Muscle of leg (tissue), 11 donors: ENCODE measurements around the gene INTS1. TPM values are rescaled to one million over a fixed set of nuclear protein-coding genes. Genes with fewer than 3 reads are reported as not detected.

Source experiments
- DNase-seq: peaks from one replicate; pipeline ENCODE4 v3.0.0; 2013
- H3K27ac ChIP-seq: one replicate; pipeline ENCODE4 v1.5.1; 2013; ENCODE audit warnings: mild to moderate bottlenecking, low read length, control low read depth
- H3K27me3 ChIP-seq: one replicate; pipeline ENCODE4 v1.6.1; 2013; ENCODE audit warnings: low read length; ENCODE audit not compliant: control insufficient read depth, insufficient read depth
- H3K36me3 ChIP-seq: one replicate; pipeline ENCODE4 v1.6.1; 2013; ENCODE audit warnings: low read length; ENCODE audit not compliant: control insufficient read depth, insufficient read depth
- H3K4me1 ChIP-seq: one replicate; pipeline ENCODE4 v1.6.1; 2013; ENCODE audit warnings: low read length; ENCODE audit not compliant: control insufficient read depth, insufficient read depth
- H3K4me3 ChIP-seq: one replicate; pipeline ENCODE4 v1.5.1; 2013; ENCODE audit warnings: low read length, control low read depth
- H3K9me3 ChIP-seq: replicated peaks from 2 replicates; pipeline ENCODE4 v1.6.1; 2013; ENCODE audit warnings: low read depth, low read length; ENCODE audit not compliant: control insufficient read depth
- WGBS: methylation state at CpG from one replicate; pipeline ENCODE4 v1.1.5; 2013; ENCODE audit warnings: missing lambda C conversion rate; ENCODE audit not compliant: insufficient coverage; 5-methylcytosine and 5-hydroxymethylcytosine counted together
- polyA plus RNA-seq, 8 donors: library from polyadenylated mRNA; unstranded; fragments of 120-200 nt; gene quantifications; one replicate each; pipeline versions ENCODE4 v1.2.1 to v1.2.3, GENCODE V29; 2013; ENCODE audit warnings: inconsistent platforms in 1 of 8, low replicate concordance in 1 of 8; ENCODE audit not compliant: insufficient read length in 8 of 8, insufficient read depth in 1 of 8
- total RNA-seq: library from RNA; stranded (reverse); fragments of 120-200 nt; gene quantifications from one replicate; pipeline ENCODE4 v1.2.4, GENCODE V29; 2013

Gene INTS1
- total and polyA plus RNA-seq, 9 donors = 16.7 to 63.4 (median 49.9) TPM

DNA sequence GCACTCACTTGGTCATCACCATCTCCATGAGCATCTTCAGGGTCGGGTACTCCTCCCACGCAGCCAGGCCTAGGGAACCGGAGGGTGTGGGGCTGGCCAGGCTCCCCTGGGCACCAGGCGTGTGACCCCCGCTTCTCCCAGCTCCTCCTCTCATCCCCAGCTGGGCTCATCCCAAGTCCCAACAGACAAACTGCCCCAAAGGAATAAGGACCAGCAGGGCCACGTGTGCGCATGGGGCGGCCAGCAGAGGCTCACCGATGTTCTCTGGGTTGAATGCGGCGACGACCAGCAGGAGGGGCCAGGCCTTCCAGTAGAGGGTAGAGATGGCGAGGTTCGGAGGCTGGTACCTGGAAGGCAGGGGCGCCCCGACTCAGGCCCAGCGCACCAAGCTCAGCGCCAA is 14.9 kb downstream of the INTS1 start:
- no peaks in the 10 kb centered on the region for H3K9me3 ChIP-seq

DNA sequence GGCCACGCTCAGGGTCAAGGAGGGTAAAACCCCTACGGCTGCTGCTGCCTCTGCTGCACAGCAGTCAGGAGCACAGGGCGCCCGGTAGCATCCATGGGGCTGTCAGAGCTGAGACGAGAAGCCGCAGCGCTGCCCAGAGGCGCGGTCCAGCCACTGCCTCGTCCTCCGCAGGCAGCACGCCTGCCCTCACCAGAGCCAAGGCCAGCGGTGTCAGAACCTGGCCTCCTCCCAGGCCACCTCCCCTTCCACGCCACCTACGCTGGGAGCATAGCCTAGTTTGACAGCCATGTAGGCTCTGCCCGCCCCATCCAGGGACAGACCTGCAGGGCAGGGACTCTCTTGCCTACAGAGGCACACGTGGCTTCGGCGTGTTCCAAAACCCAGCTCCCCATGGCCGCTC is 16.2 kb downstream of the INTS1 start:
- H3K4me3 ChIP-seq = no peak overlapping the region
- H3K27me3 ChIP-seq = no peaks in the 10 kb centered on the region
- 92% methylated on average over 20 of the region's 20 CpGs for WGBS
- H3K36me3 ChIP-seq = peaks cover 84% of the 10 kb centered on the region
- DNase-seq = no peak
- H3K4me1 ChIP-seq = no peaks in the 10 kb centered on the region
- H3K27ac ChIP-seq = no peak overlapping the region
- H3K9me3 ChIP-seq = no peaks in the 10 kb centered on the region

More for the DNA sequence above, 14.9 kb downstream of the INTS1 start:
- Histone ChIP-seq H3K4me3 (no peak overlapping the region), H3K27ac (no peak overlapping the region), H3K36me3 (peaks cover 83% of the 10 kb centered on the region), H3K4me1 (no peaks in the 10 kb centered on the region), H3K27me3 (no peaks in the 10 kb centered on the region)
- DNase-seq = no peak
- 96% methylated on average over 15 of the region's 18 CpGs for WGBS

DNA sequence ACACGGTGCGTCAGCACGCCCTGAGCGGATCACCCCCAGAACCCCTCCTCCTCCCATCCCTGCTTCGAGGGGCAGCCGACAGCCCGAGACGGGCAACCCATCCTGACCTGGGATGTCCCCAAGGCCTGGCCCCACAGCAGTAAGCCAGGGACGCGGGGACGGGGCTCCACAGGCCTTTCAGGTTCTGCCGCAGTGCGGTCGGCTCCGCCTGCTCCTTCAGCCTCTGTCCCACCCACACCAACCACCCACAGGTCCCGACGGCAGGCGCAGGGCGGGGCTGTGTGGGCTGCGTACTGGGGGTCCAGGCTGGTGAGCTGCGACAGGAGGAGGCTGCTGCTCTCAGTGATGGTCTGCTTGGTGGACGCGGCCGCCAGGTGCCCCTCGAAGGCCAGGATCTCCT is 16.7 kb downstream of the INTS1 start:
- no peak for DNase-seq
- H3K4me3 ChIP-seq = no peak overlapping the region
- 84% methylated on average over 19 of the region's 25 CpGs for WGBS
- no peaks in the 10 kb centered on the region for H3K27me3 ChIP-seq
- no peak overlapping the region for H3K27ac ChIP-seq
- H3K36me3 ChIP-seq = peaks cover 88% of the 10 kb centered on the region
- no peaks in the 10 kb centered on the region for H3K4me1 ChIP-seq
- H3K9me3 ChIP-seq = no peaks in the 10 kb centered on the region

DNA sequence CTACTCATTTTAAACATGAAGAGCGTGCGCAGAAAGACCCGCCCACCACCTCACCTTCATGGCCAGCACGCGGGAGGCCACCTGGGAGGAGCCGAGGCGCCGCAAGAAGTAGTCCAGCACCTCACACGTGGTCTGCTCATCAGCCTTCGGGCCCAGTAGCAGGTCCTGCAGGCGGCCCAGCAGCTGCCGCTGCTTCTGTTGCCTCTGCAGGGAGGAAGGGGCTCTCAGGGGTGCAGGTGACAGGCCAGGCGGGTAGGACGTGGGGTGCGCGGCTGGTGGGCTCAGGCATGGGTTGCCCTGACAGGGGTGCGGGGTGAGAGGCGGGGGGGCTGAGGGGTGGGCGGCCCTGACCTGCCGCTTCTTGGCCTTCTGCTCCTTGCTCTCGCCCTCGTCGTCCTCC is 17.6 kb downstream of the INTS1 start:
- WGBS = 95% methylated on average over 14 of the region's 23 CpGs
- no peaks in the 10 kb centered on the region for H3K27me3 ChIP-seq
- no peak overlapping the region for H3K27ac ChIP-seq
- H3K4me1 ChIP-seq = no peaks in the 10 kb centered on the region
- no peaks in the 10 kb centered on the region for H3K9me3 ChIP-seq
- no peak overlapping the region for H3K4me3 ChIP-seq
- DNase-seq = no peak
- peaks cover 87% of the 10 kb centered on the region for H3K36me3 ChIP-seq

DNA sequence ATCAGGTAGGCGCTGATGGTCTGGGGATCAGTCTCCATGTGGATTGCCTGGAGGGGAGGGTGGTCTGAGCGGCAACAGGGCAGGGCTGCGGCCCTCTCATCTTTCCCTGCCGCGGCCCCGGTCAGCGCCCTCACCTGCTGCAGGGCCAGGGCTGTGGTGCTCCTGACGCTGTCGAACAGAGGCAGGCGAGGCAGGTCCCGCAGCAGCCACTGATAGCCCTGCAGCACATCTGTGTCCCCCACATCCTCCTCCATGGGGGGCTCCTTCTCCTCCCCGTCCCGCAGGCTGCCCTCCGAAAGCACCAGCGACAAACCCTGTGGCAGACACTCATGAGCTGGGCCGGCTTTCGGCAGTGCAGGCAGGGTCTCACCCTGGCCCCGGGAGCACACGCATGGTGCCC is 19.0 kb downstream of the INTS1 start:
- Histone ChIP-seq H3K27ac (no peak overlapping the region), H3K36me3 (peaks cover 92% of the 10 kb centered on the region), H3K4me3 (no peak overlapping the region), H3K4me1 (no peaks in the 10 kb centered on the region), H3K9me3 (no peaks in the 10 kb centered on the region), H3K27me3 (no peaks in the 10 kb centered on the region)
- WGBS = 89% methylated on average over 19 of the region's 19 CpGs
- no peak for DNase-seq

DNA sequence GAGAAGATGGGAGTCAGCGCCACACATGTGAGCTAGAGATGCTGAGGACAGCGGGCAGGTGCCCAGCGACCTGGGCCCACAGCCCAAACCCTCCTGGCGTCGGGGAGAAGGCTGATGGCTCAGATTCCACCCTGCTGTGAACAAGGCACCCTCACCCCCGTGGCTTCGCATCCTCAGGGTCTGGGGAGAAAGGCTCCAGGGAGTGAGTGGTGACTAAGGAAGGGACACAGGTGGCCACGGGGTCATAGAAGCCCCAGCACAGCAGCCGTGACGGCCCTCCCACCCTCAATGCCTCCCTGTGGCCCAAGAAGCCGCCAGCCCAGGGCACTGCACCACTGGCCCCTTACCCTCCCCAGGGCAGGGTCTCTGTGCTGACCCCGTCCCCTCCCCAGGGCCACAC is 19.6 kb downstream of the INTS1 start:
- Histone ChIP-seq H3K4me1 (no peaks in the 10 kb centered on the region), H3K9me3 (no peaks in the 10 kb centered on the region), H3K27me3 (no peaks in the 10 kb centered on the region), H3K36me3 (peaks cover 92% of the 10 kb centered on the region), H3K4me3 (no peak overlapping the region), H3K27ac (no peak overlapping the region)
- DNase-seq = no peak
- 82% methylated on average over 8 of the region's 12 CpGs for WGBS

DNA sequence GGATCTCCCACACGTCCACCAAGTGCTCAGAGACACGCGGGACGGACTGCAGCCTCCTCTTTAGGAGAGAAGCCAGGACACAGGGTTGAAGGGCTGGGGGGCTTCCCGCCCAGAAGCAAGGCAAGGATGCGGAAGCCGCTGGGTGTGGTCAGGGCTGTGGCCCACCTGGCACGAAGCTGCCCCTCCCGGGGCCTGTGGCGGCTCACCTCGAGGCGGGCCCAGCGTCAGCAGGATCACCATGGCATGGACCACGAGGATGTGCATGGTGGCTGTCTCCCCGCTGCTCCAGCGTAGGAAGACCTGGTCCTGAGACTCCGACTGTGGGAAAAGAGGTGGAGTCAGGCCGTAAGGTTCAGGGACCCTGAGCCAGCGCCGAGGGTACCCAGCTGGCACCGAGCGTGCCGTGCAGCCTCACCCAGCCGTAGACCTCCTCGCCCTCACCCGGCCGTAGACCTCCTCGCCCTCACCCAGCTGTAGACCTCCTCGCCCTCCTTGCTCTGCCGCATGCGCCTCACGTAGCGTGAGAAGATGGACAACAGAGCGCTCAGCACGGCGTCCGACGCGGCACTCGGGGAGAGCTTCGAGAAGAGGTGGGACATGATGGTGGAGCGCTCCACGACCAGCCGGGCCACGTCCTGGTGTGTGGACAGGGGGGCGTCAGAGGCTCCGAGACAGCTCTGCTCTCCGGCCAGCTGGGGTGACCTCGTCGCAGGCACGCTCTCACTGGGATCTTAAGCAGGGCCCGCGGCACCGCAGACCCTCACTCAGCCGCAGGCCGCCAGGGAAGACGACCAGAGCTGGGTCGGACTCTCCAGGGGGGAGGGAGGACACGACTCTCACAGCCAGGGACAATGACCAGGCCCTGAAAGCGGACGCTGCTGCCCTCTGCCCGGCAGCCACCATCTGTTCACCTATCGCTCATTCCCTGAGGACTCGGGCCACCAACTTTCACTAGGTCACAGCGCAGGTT is 20.4 kb downstream of the INTS1 start:
- H3K9me3 ChIP-seq = no peaks in the 10 kb centered on the region
- DNase-seq = no peak
- H3K4me1 ChIP-seq = no peaks in the 10 kb centered on the region
- H3K27me3 ChIP-seq = no peaks in the 10 kb centered on the region
- H3K4me3 ChIP-seq = no peak overlapping the region
- H3K36me3 ChIP-seq = peaks cover 91% of the 10 kb centered on the region
- no peak overlapping the region for H3K27ac ChIP-seq
- 95% methylated on average over 60 of the region's 65 CpGs for WGBS

DNA sequence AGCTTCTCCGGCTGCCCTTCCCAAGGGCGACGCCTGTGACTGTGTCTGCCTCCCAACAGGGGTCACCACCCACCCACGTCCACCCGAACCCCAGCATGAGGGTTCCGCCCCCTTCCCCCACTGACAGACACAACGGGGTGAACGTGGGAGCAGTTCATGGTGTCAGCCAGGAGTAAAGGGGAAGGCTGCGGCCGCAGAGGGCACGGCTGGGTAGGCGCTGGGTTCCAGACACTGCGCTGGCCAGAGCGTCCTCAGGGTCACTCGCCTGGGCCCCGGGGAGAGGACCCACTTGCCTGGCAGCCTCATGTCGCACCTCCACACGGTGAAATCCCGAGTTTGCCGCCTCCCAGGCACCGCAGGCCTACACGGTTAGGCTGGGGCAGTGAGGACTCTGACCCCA is 21.1 kb downstream of the INTS1 start:
- no peak overlapping the region for H3K4me3 ChIP-seq
- H3K27me3 ChIP-seq = no peaks in the 10 kb centered on the region
- peaks cover 91% of the 10 kb centered on the region for H3K36me3 ChIP-seq
- no peaks in the 10 kb centered on the region for H3K4me1 ChIP-seq
- DNase-seq = no peak
- WGBS = 92% methylated on average over 16 of the region's 22 CpGs
- no peak overlapping the region for H3K27ac ChIP-seq
- no peaks in the 10 kb centered on the region for H3K9me3 ChIP-seq

DNA sequence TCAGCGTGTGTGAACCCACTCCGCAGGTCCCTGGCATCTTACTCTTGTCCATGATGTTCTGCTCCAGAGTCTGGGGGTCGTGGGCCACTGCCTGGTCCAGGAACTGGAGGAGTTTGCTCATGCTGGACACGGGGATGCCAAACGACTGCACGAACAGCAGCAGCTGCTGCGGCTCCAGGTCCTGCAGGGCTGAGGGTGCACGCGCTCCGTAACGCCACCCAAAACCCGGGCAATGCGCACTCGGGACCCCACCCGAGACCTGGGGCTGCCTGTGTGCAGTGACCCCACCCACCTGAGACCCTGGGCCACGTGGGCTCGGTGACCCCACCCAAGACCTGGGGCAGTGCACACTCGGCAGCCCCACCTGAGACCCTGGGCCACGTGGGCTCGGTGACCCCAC is 22.9 kb downstream of the INTS1 start:
- Histone ChIP-seq H3K4me3 (no peak overlapping the region), H3K36me3 (peaks cover 91% of the 10 kb centered on the region), H3K4me1 (no peaks in the 10 kb centered on the region), H3K27ac (no peak overlapping the region), H3K27me3 (no peaks in the 10 kb centered on the region), H3K9me3 (no peaks in the 10 kb centered on the region)
- WGBS = 89% methylated on average over 20 of the region's 20 CpGs
- no peak for DNase-seq

DNA sequence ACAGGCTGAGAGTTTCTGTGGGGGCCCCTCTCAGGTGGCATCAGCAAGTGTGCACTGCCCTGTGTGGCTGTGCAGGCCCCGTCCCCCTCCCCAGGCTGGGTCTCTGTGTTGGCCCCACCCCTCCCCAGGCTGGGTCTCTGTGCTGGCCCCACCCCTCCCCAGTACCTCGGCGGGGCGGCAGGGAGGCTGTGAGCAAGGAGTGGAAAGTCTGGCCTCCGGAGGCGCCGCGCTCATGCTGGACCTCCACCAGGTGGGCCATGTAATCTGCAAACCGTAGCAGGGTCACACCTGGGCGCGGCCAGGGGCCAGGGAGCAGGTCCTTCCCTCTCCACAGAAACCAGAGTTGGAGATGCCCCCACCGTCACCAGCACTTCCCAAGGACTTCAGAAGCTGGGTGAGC is 23.5 kb downstream of the INTS1 start:
- H3K4me3 ChIP-seq = no peak overlapping the region
- no peaks in the 10 kb centered on the region for H3K27me3 ChIP-seq
- no peak overlapping the region for H3K27ac ChIP-seq
- 84% methylated on average over 8 of the region's 12 CpGs for WGBS
- H3K4me1 ChIP-seq = no peaks in the 10 kb centered on the region
- peaks cover 93% of the 10 kb centered on the region for H3K36me3 ChIP-seq
- no peaks in the 10 kb centered on the region for H3K9me3 ChIP-seq
- no peak for DNase-seq
